CD4-positive, alpha-beta T cell (primary cell): ENCODE measurements around the gene MTG1. TPM values are rescaled to one million over a fixed set of nuclear protein-coding genes. Genes with fewer than 3 reads are reported as not detected.

Source experiments
- ATAC-seq: fragments of 200-7000 bp; cut with Tn5 transposase; one replicate; pipeline ENCODE4 v1.10.0; 2022; ENCODE audit warnings: mild to moderate bottlenecking; ENCODE audit not compliant: poor library complexity
- CTCF ChIA-PET: fragments of 350-600 bp; sonication (Branson Sonifier 250); formaldehyde crosslinking; loops from one replicate; lab custom pipeline; 2021; ENCODE audit warnings: antibody characterized with exemption, inconsistent platforms; lab: Charles Lee
- POLR2A ChIA-PET: fragments of 350-600 bp; sonication (Branson Sonifier 250); formaldehyde crosslinking; loops from one replicate; lab custom pipeline; 2021; ENCODE audit warnings: antibody characterized with exemption, inconsistent platforms; lab: Charles Lee
- DNase-seq, 14 experiments: peaks; one replicate each; pipeline ENCODE4 v3.0.0-alpha.2; 2013 to 2020; ENCODE audit warnings: mixed read lengths in 2 of 14
- H3K27ac ChIP-seq, 2 donors: one replicate each; pipeline versions ENCODE4 v1.5.1 to v1.7.0; 2013; ENCODE audit warnings: low read length in 2 of 2, low read depth in 1 of 2, mild to moderate bottlenecking in 1 of 2
- H3K27me3 ChIP-seq, 2 experiments: 1 replicate in 1 of 2; 2 replicates in 1 of 2; pipeline versions ENCODE4 v1.6.1 to v1.7.0; 2013; ENCODE audit warnings: low read length in 2 of 2, control low read depth in 1 of 2, mild to moderate bottlenecking in 1 of 2, moderate library complexity in 1 of 2; ENCODE audit not compliant: insufficient read depth in 2 of 2, control insufficient read depth in 1 of 2
- H3K36me3 ChIP-seq: one replicate; pipeline ENCODE4 v1.6.1; 2013; ENCODE audit warnings: low read length, control low read depth; ENCODE audit not compliant: insufficient read depth
- H3K4me1 ChIP-seq: one replicate; pipeline ENCODE4 v1.6.1; 2013; ENCODE audit warnings: low read length, control low read depth; ENCODE audit not compliant: insufficient read depth
- H3K4me3 ChIP-seq: one replicate; pipeline ENCODE4 v1.5.1; 2013; ENCODE audit warnings: mild to moderate bottlenecking, low read length, moderate library complexity
- H3K9me3 ChIP-seq, 2 experiments: 1 replicate in 1 of 2; 2 replicates in 1 of 2; pipeline versions ENCODE4 v1.6.1 to v1.7.0; 2013; ENCODE audit warnings: low read length in 2 of 2, mild to moderate bottlenecking in 2 of 2, control low read depth in 1 of 2, moderate library complexity in 1 of 2; ENCODE audit not compliant: control insufficient read depth in 1 of 2, insufficient read depth in 1 of 2
- H3K27ac Mint-ChIP-seq: one replicate; pipeline ENCODE4 v1.8.0; 2020; ENCODE audit warnings: mixed read lengths
- H3K27me3 Mint-ChIP-seq: one replicate; pipeline ENCODE4 v1.8.0; 2021; ENCODE audit warnings: mixed read lengths
- H3K36me3 Mint-ChIP-seq: one replicate; pipeline ENCODE4 v1.8.0; 2021; ENCODE audit warnings: low read depth, mixed read lengths
- H3K4me1 Mint-ChIP-seq: one replicate; pipeline ENCODE4 v1.8.0; 2021; ENCODE audit warnings: low read depth, mixed read lengths
- H3K4me3 Mint-ChIP-seq: one replicate; pipeline ENCODE4 v1.8.0; 2020; ENCODE audit warnings: mild to moderate bottlenecking, mixed read lengths
- H3K9me3 Mint-ChIP-seq: one replicate; pipeline ENCODE4 v1.8.0; 2020; ENCODE audit warnings: mixed read lengths
- CTCF ChIP-seq: fragments of 200-600 bp; IDR thresholded peaks from one replicate; pipeline ENCODE4 v1.8.0; 2022; ENCODE audit warnings: antibody characterized with exemption, mild to moderate bottlenecking
- intact Hi-C, 2 experiments: fragments of 100-400 bp; cut with DNase I in 1 of 2; cut with micrococcal nuclease in 1 of 2; formaldehyde crosslinking; loops; one replicate each; pipeline versions ENCODE4 v1.15.1 to v1.9.0; 2023 to 2025; cut with DNase I, micrococcal nuclease
- total RNA-seq, 174 experiments: library from RNA in 2 of 174; stranded (reverse) in 2 of 174; gene quantifications; one replicate each; pipeline ENCODE4 v1.2.3 and lab custom pipeline; 2021 to 2026

The MTG1 gene
- total RNA-seq, 2 experiments from 2014 or later = 28.5 to 34.9 TPM

DNA sequence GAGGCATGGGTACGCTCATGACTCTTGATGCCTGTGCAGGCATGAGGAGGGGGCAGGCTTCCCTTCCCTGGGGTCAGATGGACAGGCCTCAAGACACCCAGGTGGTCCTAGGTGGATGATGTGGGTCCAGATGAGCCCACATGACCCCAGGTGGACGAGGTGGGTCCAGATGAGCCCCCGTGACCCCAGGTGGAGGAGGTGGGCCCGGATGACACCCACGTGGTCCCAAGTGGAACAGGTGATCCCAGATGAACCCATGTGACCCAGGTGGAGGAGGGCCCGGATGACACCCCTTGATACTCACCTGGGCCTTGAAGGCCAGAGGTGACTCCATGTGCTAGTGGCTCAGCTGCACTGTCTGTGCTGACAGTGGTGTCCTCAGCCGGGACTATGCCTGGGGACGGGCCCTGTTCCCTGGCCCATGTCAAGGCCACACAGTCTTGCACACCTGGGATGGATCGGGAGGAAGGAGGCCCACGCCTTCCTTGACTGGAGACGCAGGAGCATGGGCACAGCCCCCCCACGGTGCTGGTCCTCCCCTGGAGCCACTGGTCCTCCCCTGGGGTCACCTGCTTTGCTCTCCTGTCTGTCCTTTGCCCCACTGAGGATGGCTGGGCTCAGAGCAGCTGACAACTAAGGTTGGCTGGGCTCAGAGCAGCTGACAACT is 43.5 kb upstream of the MTG1 start:
- POLR2A ChIA-PET = no interaction called here

GRCh38 chr10:133350950-133351329 is 43.0 kb upstream of the MTG1 start:
- H3K4me3 ChIP-seq = no peak overlapping the region
- Mint-ChIP-seq H3K4me1 (no peaks in the 10 kb centered on the region), H3K36me3 (no peaks in the 10 kb centered on the region), H3K4me3 (no peak overlapping the region), H3K27ac (no peak overlapping the region), H3K27me3 (peaks cover 10% of the 10 kb centered on the region), H3K9me3 (no peaks in the 10 kb centered on the region)
- peaks cover 6 to 16% of the 10 kb centered on the region in 2 experiments for H3K27me3 ChIP-seq
- POLR2A ChIA-PET = no interaction called here
- CTCF ChIA-PET = interaction anchor here (1.0 kb wide), 1 partner anchor 21 kb away, joined by 4 read pairs; no protein-coding TSS in a partner anchor
- no peak for DNase-seq
- H3K9me3 ChIP-seq = no peaks in the 10 kb centered on the region
- H3K27ac ChIP-seq = no peak overlapping the region
- H3K36me3 ChIP-seq = no peaks in the 10 kb centered on the region
- peaks cover 2% of the 10 kb centered on the region for H3K4me1 ChIP-seq
- TF ChIP-seq CTCF = no peak
- intact Hi-C loops = no loop called here
- no peak for ATAC-seq

More for the DNA sequence above, 43.5 kb upstream of the MTG1 start:
- no peak overlapping the region for H3K27ac ChIP-seq
- Mint-ChIP-seq H3K4me1 (no peaks in the 10 kb centered on the region), H3K4me3 (no peak overlapping the region), H3K36me3 (no peaks in the 10 kb centered on the region), H3K27me3 (peaks cover 15% of the 10 kb centered on the region), H3K9me3 (no peaks in the 10 kb centered on the region), H3K27ac (no peak overlapping the region)
- no peaks in the 10 kb centered on the region for H3K4me1 ChIP-seq
- ATAC-seq (no peak), DNase-seq (no peak)
- intact Hi-C loops = no loop called here
- H3K9me3 ChIP-seq = no peaks in the 10 kb centered on the region
- H3K4me3 ChIP-seq = no peak overlapping the region
- H3K36me3 ChIP-seq = no peaks in the 10 kb centered on the region
- CTCF ChIA-PET = interaction anchor here (1.0 kb wide), 1 partner anchor 21 kb away, joined by 4 read pairs; no protein-coding TSS in a partner anchor
- peaks cover 10 to 18% of the 10 kb centered on the region in 2 experiments for H3K27me3 ChIP-seq
- TF ChIP-seq CTCF = no peak

GRCh38 chr10:133351408-133352318 is 42.3 kb upstream of the MTG1 start:
- ATAC-seq = no peak
- H3K27ac Mint-ChIP-seq = no peak overlapping the region
- no peak overlapping the region for H3K4me3 Mint-ChIP-seq
- intact Hi-C loops = no loop called here
- no peaks in the 10 kb centered on the region for H3K36me3 Mint-ChIP-seq
- Histone ChIP-seq H3K4me3 (no peak overlapping the region), H3K9me3 (no peaks in the 10 kb centered on the region), H3K27me3 (peaks cover 2 to 12% of the 10 kb centered on the region in 2 experiments), H3K36me3 (no peaks in the 10 kb centered on the region), H3K4me1 (peaks cover 9% of the 10 kb centered on the region), H3K27ac (no peak overlapping the region)
- ChIA-PET CTCF (interaction anchor here (1.0 kb wide), 1 partner anchor 22 kb away, joined by 4 read pairs; no protein-coding TSS in a partner anchor), POLR2A (no interaction called here)
- no peaks in the 10 kb centered on the region for H3K4me1 Mint-ChIP-seq
- DNase-seq = no peak
- no peak for TF ChIP-seq CTCF
- H3K9me3 Mint-ChIP-seq = no peaks in the 10 kb centered on the region
- H3K27me3 Mint-ChIP-seq = peaks cover 7% of the 10 kb centered on the region
